Stimulated activated CD4-positive, alpha-beta T cell treated with anti-CD3 and anti-CD28 coated beads, Interleukin-2, amount 100 ng/mL, for 4 hours (primary cell): Measurements from ENCODE around the gene CLEC16A.

ENCODE experiments used
- DNase-seq: peaks from one replicate; pipeline ENCODE4 v3.0.0-alpha.2; 2020; ENCODE audit warnings: low read depth

Gene CLEC16A

DNA sequence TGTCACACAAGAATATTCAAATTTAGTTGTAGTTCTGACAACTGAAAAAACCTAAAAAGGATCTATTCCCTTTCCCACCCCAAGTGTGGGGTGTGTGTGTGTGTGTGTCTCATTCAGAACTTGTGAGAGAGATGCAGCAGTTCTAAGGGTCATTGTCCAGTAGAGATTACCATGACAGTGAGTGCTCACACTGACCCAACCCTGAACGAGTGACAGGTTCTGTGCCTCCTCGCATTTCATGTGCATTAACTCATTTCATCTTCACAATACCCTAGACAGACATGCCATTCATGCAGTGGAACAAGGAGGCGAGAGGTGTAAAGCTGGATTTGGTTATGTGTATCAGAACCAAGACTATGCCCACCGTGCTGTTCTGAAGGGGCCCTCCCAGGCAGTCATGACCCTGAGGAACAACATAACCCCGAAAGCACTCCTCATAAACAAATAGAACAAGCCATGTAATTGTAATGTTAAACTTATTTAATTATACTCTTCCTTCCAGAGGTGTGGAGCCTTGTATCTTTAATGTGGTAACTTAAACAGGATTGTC lies 102.1 kb downstream of the CLEC16A start:
- DNase-seq = no peak

DNA sequence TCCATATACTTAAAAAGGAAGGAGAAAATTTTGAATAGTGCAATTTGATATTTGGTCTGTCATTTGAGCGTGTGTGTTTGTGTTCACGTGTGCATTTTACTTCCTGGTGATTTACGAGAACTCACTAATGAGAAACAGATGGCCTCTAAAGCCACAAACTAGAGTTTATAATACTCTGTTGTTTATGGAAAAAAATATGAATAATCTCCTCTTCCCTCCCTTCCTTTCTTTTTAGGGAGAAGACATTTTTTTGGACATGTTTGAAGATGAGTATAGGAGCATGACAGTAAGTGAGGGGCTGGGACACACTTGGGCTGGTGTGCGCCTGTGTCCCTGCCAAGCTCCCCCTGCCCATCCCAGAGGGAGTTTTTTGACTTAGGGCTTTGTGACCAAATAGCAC lies 102.7 kb downstream of the CLEC16A start:
- no peak for DNase-seq

DNA sequence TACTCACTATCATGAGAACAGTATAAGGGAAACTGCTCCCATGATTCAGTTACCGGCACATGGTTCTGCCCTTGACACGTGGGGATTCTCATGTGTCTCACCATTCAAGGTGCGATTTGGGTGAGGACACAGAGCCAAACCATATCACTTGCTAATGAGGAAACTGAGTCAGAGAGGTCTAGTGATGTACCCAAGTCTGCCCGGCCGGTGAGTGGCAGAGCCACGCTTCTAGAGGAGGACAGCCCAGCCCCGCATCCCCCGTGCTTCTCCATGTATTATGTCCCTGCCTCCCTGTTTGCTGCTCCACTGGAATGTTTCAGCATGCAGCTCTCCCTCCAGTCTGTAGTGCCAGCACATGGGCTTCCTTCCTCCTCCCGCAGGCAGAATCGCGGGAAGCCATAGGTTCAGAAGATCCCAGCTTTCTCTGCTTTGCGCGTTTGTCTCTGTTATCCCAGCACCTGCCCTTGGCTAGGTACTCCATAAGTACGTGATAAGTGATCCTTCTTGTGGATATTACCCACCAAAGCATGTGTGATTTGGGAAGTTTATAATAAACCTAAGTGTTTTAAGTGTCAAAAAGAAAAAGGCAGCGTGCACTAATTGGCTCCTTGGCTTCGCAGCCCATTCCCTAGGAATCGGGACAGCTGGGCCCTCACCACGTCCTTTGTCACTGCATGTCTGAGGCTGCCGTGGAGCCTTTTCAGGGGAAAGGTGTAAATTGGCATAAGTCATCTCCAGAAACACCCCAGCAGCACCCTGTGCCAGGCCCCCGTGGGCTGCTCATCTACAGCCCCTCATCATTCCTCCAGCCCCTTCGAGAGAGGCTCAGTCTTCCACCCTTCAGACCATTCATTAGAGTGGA lies 103.8 kb downstream of the CLEC16A start:
- no peak for DNase-seq

DNA sequence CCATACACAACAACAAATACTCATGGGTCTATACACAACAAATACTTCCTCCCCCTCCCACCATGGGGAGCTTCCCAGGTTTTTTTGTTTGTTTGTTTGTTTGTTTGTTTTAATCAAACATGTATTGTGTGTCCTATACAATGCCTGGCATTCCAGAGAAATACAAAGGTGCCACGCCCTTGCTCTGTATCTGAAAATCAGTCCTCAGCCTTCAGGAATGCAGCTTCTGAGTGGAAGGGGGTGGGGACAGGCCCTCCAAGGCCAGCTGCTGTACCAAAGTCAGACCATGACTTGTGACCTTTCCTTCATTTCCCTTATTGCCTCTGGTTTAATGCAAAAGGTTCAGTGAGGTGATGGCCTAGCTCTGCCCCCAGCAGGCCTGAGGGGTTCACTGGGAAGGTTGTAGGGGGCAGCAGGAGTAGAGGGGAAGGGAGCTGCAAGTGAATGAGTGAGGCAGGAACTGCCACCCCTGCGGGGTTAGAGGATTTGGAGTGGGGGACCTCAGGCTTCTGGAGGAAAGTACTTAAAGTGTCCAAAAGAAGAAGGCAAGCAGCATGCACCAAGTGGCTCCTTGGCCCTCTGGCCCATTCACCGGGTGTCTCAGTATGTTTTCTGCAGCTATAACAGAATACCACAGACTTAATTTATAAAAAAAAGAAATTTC lies 105.2 kb downstream of the CLEC16A start:
- no peak for DNase-seq

DNA sequence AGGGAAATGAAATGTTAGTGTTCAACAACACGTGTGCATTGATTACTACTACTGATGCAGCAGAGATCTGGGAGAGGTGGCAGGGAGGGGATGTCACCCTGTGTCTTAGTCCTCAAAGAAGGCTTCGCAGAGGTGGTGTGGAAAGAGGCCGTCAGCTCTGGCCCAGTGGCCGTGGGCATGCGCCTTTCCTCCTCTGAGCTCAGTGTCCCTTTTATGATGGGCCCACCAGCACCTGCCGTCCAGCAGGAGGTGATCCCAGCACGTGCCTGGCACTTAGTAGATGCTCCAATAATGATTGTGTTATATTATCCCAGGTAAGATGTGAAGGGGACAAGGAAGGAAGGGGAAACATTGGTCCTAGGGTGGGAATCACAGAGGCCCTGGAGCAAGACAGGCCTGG lies 106.2 kb downstream of the CLEC16A start:
- DNase-seq = no peak

DNA sequence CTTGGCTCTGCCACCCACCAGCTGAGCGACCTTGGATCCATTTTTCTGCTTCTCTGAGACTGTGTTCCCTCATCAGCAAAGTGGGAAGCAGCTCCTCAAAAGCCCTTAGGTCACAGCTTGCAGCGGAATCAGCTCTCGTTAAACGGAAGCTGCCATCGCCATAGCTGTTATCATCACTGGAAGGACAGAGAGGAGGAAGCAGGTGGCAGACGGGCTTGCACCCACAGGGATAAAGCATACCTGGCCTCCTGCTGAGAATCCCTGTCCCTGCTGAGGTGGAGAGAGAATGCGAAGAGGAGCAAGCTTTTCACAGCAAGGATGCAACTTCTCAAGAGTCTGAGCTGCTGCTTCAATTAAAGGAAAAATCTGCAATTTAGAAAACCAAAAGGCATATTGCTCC lies 106.6 kb downstream of the CLEC16A start:
- DNase-seq = no peak

DNA sequence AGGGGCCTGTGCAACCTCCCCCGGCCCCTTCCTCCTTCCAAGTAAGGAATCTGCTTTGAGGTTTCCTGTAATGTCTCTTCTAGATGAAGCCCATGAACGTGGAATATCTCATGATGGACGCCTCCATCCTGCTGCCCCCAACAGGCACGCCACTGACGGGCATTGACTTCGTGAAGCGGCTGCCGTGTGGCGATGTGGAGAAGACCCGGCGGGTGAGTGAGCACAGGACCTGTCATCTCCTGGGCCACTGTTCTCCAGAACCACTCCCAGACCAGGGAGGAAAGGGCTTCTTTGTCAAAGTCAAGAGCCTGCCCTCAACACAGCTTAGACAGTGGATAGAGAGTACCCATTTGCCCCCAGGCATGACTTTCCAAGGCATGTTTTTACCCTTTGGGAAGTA lies 107.1 kb downstream of the CLEC16A start:
- no peak for DNase-seq

DNA sequence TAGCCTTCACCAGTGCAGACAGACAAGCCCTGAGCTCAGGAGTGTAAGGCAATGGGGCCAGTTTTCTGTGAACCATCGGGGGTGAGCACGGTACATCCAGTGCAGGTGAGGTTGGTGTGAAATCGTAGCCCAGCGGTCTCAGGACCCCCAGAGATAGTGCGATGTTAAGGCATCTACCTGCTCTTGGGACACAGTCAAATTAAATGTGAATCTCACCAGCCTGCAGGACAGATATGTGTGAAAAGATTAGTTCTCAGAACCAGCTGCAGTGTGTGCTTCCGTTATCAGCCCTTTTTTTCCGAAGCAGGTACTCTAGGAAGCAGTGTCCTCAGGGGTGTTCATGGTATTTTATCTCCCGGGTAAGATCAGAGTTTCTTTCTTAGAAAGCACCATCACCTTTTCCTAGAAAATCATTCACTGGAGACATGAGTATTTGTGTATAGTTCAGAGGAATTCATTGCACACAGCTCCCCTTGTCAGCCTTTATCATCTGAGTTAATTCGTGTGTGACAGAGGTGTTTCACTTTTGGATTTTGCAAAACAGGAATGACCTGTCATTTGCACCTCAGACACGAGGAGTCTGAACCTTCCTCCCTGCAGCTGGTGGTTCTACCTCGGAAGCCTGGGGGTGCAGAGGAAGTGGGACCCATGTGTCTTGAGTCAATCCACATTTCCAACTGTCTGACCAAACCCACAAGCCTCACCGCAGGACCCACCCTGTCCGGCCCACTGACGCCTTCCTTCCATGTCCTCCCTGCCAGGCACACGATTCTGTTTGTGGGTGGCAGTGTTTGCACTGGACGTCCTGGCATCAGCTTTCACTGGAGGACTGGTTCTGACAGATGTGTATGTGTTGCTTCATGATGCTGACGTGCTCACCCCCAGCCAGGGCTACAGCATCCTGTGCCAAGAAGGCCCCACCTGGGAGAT lies 107.8 kb downstream of the CLEC16A start:
- DNase-seq = peak; percentile 6

DNA sequence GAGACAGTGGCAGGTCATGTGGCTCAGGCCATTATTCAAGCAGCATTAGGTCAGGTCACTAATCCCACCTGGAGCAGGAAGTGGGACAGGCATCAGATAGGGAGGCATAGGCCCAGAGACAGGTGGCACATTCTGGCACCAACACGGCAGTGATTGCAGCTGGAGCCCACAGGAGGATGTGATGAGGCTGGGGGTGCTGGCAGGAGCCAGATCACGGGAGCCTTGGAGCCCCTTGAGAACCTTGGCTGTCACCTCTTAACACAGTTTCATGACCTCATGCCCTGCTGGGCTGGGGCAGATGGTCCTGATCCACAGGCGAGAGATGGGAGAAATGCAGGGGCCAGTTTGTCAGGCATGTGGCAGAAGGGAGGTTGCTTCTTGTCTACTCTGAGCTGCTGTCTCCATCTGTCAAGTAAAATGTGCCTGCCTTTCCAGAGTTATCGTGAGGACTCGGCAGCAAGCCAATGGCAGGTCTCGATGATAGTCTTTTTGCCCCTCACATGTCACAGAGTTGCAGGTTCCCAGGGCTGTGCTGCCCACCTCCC lies 109.6 kb downstream of the CLEC16A start:
- no peak for DNase-seq

DNA sequence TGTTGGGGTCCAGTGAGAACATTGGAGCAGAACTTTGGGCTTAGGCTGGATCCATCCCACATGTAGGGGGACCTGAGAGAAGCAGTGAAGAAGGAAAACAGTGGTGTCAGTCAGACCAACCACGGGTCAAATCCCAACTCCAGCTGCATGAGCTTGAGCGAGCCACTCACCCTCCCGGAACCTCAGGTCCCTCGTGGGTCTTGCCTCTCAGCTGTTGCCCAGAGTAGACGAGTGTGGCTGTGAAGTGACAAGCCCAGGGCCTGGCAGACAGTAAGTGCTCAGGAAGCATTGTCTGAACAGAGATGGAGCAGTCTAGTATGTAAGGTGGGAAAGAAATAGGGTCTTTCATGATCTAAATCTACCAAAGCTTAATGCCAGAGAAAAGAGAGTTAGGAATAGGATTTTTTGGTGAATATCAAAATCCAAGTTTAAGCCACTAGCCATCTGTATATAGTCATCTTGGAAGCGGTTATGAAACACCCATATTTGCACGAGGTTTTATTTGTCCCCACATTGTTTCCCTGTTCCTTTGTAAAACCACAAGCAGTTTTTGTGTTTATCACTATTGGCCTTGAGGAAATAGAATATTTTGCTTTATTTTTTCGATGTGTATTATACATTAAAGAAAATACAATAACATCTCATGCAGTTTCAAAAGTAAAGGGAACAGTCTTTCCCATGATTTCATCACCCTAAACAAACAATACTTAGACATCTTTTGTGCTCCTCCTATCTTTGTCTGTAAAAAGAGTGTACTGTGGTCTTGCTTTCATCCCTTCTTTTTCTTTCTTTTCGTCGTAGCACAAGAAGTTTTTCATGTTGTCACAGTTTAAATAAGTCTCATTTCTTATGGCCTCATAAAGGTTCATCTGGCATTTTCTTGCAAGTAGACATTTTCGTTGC lies 112.0 kb downstream of the CLEC16A start:
- DNase-seq = no peak

DNA sequence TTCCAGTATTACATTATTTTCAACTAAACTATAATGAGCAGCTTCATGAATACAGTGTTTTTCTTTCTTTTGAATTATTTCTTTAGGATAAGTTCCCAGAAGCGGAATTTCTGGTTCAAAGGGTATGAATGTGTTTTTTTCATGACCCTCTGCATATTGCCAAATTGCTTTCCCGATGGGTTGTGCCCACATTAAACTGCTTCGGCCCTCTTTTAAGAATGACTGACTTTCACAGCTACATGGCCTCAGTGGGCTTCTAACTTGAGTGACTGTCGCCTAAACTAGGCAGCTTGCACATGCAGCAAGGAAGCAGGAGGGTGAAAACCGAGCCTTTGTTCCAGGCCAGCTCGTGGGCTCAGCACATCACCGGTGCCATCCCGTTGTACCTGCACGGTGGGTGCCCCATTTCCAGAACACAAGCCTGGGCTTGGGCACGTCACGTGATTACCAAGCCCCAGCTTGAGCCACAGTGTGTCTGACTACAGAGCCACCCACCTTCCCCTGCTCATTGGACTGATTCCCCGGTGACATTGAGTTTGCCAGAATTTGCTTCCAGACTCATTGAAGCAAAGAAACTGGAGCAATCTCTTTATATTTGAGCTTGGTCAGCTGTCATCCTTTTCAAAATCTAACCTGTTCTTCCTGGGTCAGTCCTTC lies 112.8 kb downstream of the CLEC16A start:
- DNase-seq = no peak

DNA sequence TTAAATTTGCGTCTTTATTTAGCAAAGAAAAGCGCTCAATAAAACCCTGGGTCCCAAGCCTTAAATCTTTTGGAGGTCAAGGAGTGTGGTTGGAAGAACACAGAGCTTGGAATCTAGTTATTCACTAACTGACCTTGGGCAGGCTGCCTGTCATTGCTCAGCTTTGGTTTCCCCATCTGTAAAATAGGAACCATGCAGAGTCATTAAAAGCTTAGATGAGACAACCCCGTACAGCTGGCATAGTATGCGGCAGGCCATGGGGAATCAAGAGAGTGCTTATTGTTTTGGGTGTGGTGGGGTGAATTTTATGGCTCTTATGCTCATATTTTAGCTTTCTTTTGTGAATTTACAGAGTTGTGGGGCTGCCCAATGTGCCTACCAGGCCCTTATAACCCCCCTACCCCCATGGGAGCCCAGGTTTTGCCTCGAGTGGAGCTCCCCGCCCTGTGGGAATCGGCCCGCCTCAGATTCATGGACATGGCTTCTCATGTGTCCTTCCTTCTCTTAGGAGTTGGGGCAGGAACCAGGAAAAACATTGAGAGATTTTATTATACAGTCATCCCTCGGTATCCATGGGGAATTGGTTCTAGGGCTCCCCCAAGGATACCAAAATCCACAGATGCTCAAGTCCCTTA lies 113.5 kb downstream of the CLEC16A start:
- DNase-seq = no peak

DNA sequence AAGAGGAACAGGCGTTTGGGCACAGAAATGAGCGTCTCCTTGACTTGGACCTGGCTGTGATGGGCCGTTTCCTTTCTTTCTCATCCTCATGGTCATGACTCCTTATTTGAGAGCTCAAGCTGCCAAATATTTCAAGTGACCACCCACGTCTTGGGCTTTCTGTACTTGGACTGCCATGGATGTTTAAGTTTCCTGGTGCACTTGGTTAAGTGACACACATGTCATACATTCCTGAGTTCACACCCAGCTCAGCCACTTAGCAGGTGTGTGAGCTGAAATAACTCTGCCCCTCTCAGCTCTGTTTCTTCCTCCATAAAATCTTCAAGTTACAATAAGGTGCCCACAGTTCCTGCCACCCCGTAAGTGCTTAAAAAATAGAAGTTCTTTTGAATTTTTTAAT lies 114.5 kb downstream of the CLEC16A start:
- no peak for DNase-seq

DNA sequence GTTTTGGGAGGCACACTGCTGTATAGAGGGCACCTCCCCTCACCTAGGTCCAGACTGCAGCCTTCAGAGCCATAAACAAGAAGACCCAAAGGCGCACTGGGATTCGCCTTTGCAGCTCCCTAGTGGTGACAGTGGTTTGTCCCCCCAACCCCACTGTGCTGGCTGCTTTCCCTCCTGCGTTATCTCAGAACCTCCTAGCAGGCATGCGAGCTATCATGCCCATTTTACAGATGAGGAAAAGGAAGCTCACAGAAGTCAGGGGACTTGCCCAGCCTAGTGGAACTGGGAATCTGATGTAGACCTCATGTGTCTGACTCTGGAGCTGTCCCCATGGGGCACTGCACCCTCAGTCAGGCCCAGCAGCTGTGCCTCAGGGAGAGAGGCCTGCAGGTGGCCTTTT lies 115.2 kb downstream of the CLEC16A start:
- no peak for DNase-seq

DNA sequence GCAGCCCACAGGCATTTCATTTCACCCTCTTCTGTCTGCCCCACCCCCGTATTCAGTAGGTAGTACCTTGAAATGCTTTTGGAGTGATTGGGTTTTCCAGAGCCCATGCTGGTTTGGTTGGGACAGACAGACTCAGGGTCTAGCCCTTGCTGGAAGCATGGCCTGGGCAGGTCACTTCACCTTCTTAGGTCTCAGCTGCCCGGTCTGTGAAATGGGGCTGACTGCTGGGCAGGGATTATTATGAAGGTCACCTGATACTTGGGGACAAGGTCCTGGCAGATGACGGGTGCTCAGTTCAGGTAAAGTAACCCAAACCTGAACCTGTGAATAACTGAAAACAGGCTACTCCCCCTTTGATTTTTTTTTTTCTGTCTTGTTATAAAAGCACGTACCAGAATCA lies 116.0 kb downstream of the CLEC16A start:
- no peak for DNase-seq

DNA sequence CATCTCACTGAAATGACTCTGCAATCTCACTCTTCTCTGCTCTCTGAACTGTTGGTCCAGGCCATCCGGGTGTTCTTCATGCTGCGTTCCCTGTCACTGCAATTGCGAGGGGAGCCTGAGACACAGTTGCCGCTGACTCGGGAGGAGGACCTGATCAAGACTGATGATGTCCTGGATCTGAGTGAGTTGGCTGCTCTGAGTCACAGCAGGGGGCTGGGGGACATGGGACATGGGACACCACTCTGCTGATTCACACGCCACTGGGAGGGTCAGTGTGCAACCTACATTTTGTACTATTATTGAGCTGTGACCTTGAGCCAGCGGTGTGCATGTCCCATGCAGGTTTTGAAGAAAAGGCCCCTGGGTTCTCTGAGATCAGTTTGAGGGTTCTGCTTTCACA lies 116.5 kb downstream of the CLEC16A start:
- DNase-seq = no peak

DNA sequence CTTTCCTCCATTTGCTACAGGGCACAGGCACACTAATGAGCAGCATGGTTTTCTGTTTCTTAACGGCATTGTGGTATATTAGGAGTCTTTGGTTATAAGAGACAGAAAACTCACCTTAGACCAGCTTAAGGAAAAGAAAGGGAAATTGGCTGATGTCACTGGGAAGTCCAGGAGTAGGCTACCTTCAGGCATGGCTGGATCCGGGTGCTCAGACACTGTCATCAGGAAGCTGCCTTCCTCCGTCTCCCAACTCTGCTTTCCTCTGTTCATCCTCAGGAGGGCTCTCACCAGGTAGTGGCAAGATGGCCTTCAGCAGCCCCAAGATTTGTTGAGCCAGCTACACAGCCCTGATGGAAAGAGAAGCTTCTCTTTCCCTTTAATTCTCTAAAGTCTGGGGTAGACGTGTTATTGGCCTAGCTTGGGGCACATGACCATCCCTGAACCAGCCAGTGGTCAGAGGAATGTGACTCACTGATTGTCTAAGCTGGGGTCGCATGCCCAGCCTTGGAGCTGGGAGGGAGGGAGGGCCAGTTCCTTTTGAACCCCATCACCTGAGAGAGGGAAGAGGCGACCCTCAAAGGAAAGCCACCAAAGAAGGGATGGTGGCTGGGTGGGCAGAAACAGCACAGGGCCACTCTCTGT lies 117.4 kb downstream of the CLEC16A start:
- DNase-seq = no peak

DNA sequence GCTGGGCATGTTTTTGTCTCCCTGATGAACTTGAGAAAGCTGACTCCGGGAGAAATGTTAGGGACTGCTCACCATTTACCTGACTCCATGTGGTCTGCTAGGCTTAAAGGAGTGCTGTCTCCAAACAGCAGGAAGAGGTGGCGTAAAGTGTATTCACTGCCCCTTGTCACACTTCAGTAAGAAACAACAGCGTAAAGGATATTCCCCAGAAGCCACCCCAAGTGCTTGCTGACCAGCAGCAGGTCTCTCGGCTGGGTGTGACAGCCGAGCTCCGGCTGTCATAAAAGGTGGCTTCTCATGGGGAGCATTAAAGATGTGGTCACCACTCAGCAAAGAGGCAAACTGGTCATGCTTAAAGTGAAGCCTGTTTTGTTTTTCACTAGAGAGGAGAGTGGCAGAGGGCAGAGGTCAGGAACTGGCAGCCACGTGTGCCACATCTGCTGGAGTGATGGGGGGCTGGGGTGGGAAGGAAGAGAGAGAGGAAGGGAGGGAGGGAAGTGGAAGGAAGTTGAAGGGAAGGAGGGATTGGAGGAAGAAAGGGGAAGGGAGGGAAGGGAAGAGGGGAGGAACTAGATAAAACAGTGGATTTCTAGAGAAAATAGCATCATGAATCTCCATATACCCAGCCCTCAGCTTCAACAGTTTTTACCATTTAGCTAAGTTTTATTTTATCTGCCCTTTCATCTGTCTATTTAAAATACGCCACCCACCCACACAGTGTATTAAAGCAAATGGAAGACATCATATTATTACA lies 119.3 kb downstream of the CLEC16A start:
- no peak for DNase-seq

DNA sequence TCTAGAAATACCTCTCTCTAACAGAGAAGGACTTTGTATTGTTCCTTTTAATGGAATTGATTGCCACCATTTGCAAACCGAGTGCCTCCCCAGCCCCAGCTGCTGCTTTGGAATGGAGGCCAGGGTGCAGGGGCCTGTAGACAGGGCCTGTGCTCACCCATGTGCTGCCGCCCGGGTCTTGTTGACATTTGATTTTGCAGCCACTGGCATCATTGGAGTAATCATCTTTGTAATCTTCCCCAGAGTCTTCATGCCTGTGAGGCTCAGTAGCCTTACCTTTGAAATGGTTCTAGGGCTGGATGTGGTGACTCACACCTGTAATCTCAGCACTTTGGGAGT lies 119.8 kb downstream of the CLEC16A start:
- no peak for DNase-seq
